HEK293 (cell line): ENCODE data around the gene TCIRG1.
A peak's percentile ranks its signal among the peaks of the same experiment; 100 is the strongest.

Experiments used
- CTCF ChIA-PET: fragments of 350-600 bp; formaldehyde crosslinking; extraction: SDS; loops from one replicate; lab custom pipeline; 2021; ENCODE audit warnings: antibody characterized with exemption; lab: Yijun Ruan, JAX
- POLR2A ChIA-PET: fragments of 300-600 bp; formaldehyde crosslinking; extraction: SDS; loops from one replicate; lab custom pipeline; 2020; ENCODE audit warnings: antibody characterized with exemption, inconsistent platforms; lab: Yijun Ruan, JAX
- H3K27ac ChIP-seq: fragments of 200-500 bp; sonication (Bioruptor generic); 2 replicates; pipeline ENCODE4 v1.5.1; 2014; ENCODE audit warnings: low read depth, low read length, control low read depth, inconsistent platforms; ENCODE audit errors: extremely low read depth
- H3K36me3 ChIP-seq, 2 experiments: fragments of 200-500 bp in 1 of 2; sonication (Bioruptor generic) in 1 of 2; 1 replicate in 1 of 2; 2 replicates in 1 of 2; pipeline ENCODE4 v1.5.1; 2014 to 2017; ENCODE audit warnings: inconsistent platforms in 2 of 2, low read length in 2 of 2; ENCODE audit not compliant: control insufficient read depth in 2 of 2, insufficient read depth in 1 of 2
- H3K4me1 ChIP-seq: fragments of 200-500 bp; sonication (Bioruptor generic); 2 replicates; pipeline ENCODE4 v1.5.1; 2014; ENCODE audit warnings: mild to moderate bottlenecking, low read length, inconsistent platforms; ENCODE audit not compliant: control insufficient read depth, insufficient read depth
- H3K4me3 ChIP-seq: 2 replicates; pipeline ENCODE4 v1.5.1; 2011; ENCODE audit warnings: low read depth, mild to moderate bottlenecking, control low read depth, low read length, moderate library complexity
- H3K9me3 ChIP-seq: fragments of 200-500 bp; sonication (Bioruptor generic); 2 replicates; pipeline ENCODE4 v1.5.1; 2014; ENCODE audit warnings: low read depth, low read length, inconsistent platforms; ENCODE audit not compliant: control insufficient read depth, insufficient read depth
- GLIS1 ChIP-seq: fragments of 450-650 bp; formaldehyde crosslinking; IDR thresholded peaks from 2 replicates; pipeline ENCODE4 v1.5.1; 2016; ENCODE audit warnings: missing biosample characterization, missing genetic modification characterization
- SALL2 ChIP-seq: fragments of 450-650 bp; formaldehyde crosslinking; IDR thresholded peaks from 2 replicates; pipeline ENCODE4 v1.5.0; 2017; ENCODE audit warnings: missing biosample characterization, mild to moderate bottlenecking, missing genetic modification characterization, borderline replicate concordance
- SCRT1 ChIP-seq: fragments of 450-650 bp; formaldehyde crosslinking; IDR thresholded peaks from 2 replicates; pipeline ENCODE4 v1.5.1; 2016; ENCODE audit warnings: missing biosample characterization, missing genetic modification characterization, borderline replicate concordance
- ZBTB44 ChIP-seq: fragments of 450-650 bp; IDR thresholded peaks from 2 replicates; pipeline ENCODE4 v1.5.1; 2018; ENCODE audit warnings: missing biosample characterization, mild to moderate bottlenecking, missing genetic modification characterization
- ZNF19 ChIP-seq: fragments of 450-650 bp; formaldehyde crosslinking; IDR thresholded peaks from 2 replicates; pipeline ENCODE4; 2016; ENCODE audit warnings: missing biosample characterization, missing genetic modification characterization, low read depth
- ZNF274 ChIP-seq, 2 experiments: fragments of 200-500 bp in 1 of 2; fragments of 450-650 bp in 1 of 2; sonication (Bioruptor generic) in 1 of 2; formaldehyde crosslinking in 1 of 2; IDR thresholded peaks; 2 replicates each; pipeline versions ENCODE4 v1.5.1 to v1.6.1; 2014 to 2016; ENCODE audit warnings: borderline replicate concordance in 1 of 2, inconsistent platforms in 1 of 2, low read length in 1 of 2, missing biosample characterization in 1 of 2, missing genetic modification characterization in 1 of 2
- ZNF37A ChIP-seq: fragments of 450-650 bp; IDR thresholded peaks from 2 replicates; pipeline ENCODE4 v1.5.1; 2018; ENCODE audit warnings: missing biosample characterization, missing genetic modification characterization
- ZNF510 ChIP-seq: fragments of 450-650 bp; formaldehyde crosslinking; IDR thresholded peaks from 2 replicates; pipeline ENCODE4 v1.5.1; 2018; ENCODE audit warnings: mild to moderate bottlenecking, missing genetic modification characterization, missing biosample characterization; ENCODE audit not compliant: insufficient replicate concordance
- ZNF654 ChIP-seq: fragments of 450-650 bp; formaldehyde crosslinking; IDR thresholded peaks from 2 replicates; pipeline ENCODE4 v1.5.1; 2016; ENCODE audit warnings: low read depth, missing biosample characterization, missing genetic modification characterization
- ZNF76 ChIP-seq: fragments of 450-650 bp; formaldehyde crosslinking; IDR thresholded peaks from 2 replicates; pipeline ENCODE4; 2016; ENCODE audit warnings: low read depth, missing biosample characterization, missing genetic modification characterization, borderline replicate concordance
- ZNF785 ChIP-seq: fragments of 450-650 bp; formaldehyde crosslinking; IDR thresholded peaks from 2 replicates; pipeline ENCODE4 v1.5.1; 2016; ENCODE audit warnings: missing biosample characterization, missing genetic modification characterization
- TF ChIP-seq, protein P1 (sequence below): fragments of 450-650 bp; formaldehyde crosslinking; IDR thresholded peaks from 2 replicates; pipeline ENCODE4 v1.5.0; 2017; ENCODE audit warnings: missing biosample characterization, missing genetic modification characterization, borderline replicate concordance

Gene TCIRG1

GRCh38 chr11:68012044-68012842, 26.6 kb upstream of the TCIRG1 start (continued):
- TF ChIP-seq ZNF76 = no peak

DNA sequence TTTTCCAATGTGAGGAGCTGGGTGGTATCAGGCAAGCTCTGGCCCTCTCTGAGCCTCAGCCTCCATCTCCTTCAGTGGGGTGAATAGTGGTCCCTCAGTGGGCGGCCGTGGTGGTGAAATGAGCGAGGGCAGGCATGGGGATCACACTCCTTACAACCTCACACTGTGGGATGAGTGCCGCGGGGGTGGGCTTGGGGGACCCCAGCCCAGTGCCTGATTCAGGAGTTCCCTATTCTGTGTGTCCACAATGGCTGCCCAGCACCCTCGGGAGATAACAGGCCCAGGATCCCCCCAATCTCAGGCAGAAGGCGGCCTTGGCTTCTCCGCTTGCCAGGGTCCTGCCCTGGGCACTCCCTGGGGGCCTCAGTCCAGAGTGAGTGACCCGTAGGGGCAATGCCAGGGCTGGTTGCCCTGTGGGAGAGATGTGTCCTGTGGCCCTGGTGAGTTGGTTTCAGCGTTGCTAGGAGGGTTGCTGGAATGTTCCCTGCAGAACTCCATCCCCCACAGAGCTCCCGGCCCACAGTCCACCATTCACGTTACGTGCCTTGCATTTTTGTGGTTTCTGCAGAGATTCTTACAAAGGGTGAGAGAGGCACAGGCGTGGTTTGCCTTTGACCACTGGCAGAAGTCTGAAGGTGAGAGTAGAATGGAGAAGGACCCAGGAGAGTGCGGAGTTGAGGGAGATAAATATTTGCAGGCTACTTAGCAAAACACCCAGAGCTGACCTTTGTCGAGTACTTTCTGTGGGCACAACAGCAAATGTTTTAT, 25.8 kb upstream of the TCIRG1 start:
- no peak for TF ChIP-seq ZNF19 (tag by site-specific recombination)
- peak; percentile 15; the same call in 1 of the 2 replicates for TF ChIP-seq GLIS1 (tag by site-specific recombination)
- TF ChIP-seq ZNF785 (tag by site-specific recombination) = no peak
- no peak for TF ChIP-seq ZNF274 (IDR thresholded peaks at IDR 0.05; ENCODE audit: low read length)
- TF ChIP-seq ZNF274 (tag by site-specific recombination; IDR thresholded peaks at IDR 0.05; ENCODE audit: borderline replicate concordance) = no peak
- CTCF ChIA-PET = interaction anchor here (0.7 kb wide), 1 partner anchor 437 kb away, joined by 4 read pairs; no protein-coding TSS in a partner anchor
- Histone ChIP-seq H3K36me3 (no peaks in the 10 kb centered on the region), H3K27ac (no peak overlapping the region), H3K4me1 (no peaks in the 10 kb centered on the region), H3K4me3 (no peak overlapping the region), H3K9me3 (no peaks in the 10 kb centered on the region)
- POLR2A ChIA-PET = interaction anchor here (1.5 kb wide), 1 partner anchor 10 kb away, joined by 3 read pairs; no protein-coding TSS in a partner anchor

GRCh38 chr11:68013611-68014156, 25.1 kb upstream of the TCIRG1 start:
- no peaks in the 10 kb centered on the region for H3K9me3 ChIP-seq
- H3K4me1 ChIP-seq = no peaks in the 10 kb centered on the region
- H3K36me3 ChIP-seq = no peaks in the 10 kb centered on the region
- CTCF ChIA-PET = interaction anchor here (0.7 kb wide), 1 partner anchor 437 kb away, joined by 4 read pairs; no protein-coding TSS in a partner anchor
- no peak overlapping the region for H3K27ac ChIP-seq
- TF ChIP-seq SCRT1 (tag by site-specific recombination) = no peak
- TF ChIP-seq ZBTB44 (tag by site-specific recombination) = no peak
- TF ChIP-seq SALL2 (tag by site-specific recombination) = no peak
- no peak for TF ChIP-seq ZNF510 (tag by site-specific recombination)
- no peak for TF ChIP-seq ZNF654 (tag by site-specific recombination)
- TF ChIP-seq ZNF37A (tag by site-specific recombination) = no peak
- TF ChIP-seq, protein P1, sequence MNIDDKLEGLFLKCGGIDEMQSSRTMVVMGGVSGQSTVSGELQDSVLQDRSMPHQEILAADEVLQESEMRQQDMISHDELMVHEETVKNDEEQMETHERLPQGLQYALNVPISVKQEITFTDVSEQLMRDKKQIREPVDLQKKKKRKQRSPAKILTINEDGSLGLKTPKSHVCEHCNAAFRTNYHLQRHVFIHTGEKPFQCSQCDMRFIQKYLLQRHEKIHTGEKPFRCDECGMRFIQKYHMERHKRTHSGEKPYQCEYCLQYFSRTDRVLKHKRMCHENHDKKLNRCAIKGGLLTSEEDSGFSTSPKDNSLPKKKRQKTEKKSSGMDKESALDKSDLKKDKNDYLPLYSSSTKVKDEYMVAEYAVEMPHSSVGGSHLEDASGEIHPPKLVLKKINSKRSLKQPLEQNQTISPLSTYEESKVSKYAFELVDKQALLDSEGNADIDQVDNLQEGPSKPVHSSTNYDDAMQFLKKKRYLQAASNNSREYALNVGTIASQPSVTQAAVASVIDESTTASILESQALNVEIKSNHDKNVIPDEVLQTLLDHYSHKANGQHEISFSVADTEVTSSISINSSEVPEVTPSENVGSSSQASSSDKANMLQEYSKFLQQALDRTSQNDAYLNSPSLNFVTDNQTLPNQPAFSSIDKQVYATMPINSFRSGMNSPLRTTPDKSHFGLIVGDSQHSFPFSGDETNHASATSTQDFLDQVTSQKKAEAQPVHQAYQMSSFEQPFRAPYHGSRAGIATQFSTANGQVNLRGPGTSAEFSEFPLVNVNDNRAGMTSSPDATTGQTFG (tag by site-specific recombination) = no peak
- H3K4me3 ChIP-seq = no peak overlapping the region
- POLR2A ChIA-PET = interaction anchor here (1.5 kb wide), 1 partner anchor 11 kb away, joined by 3 read pairs; no protein-coding TSS in a partner anchor
